CD4-positive, alpha-beta T cell treated with Interleukin-12 subunit alpha and Interleukin-12 subunit beta, for 1 hour (primary cell): ENCODE measurements around the gene TMEM186.
"Not testable (repeated sequence)": the region's sequence is repeated elsewhere in the genome, so short reads cannot be mapped to it uniquely, and the experiment has no call there.

Source experiments
- DNase-seq: peaks from one replicate; pipeline ENCODE4 v3.0.0-alpha.2; 2020

Gene TMEM186, protein sequence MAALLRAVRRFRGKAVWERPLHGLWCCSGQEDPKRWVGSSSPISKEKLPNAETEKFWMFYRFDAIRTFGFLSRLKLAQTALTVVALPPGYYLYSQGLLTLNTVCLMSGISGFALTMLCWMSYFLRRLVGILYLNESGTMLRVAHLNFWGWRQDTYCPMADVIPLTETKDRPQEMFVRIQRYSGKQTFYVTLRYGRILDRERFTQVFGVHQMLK

DNA sequence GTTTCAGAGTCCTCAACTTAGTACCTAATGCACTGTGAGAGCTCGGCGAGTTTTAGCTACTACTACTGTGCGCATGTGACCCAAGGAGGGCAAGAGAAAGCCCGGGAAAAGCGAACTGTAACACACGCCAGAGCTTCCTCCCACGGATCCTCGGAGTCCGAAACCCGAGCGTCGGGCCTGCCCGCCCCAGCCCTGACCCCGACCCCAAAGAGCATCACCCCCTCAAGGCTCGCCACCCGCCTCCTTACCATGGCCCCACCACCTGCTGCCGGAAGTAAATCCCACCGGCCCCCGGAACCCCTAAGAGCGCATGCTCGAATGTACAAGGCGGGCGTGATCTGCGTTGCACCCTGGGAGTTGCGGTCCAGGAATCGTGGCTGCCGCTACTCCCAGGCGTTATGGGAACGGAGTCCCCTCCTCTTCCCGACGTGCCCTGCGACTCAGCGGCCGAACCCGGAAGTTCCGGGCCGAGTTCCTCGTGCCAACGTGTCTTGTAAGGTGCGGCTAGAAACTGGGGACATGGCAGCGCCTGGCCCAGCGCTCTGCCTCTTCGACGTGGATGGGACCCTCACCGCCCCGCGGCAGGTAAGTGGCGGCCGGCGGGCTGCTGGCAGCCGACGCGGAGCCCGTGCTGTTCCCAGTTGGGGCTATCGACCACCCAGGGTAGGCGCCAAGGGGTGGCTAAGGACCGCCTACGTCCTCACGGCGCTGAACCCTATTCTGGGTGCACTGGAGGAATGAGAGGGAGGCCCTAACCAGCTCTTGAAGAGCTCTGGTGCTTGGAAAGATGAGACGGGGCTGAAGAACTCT lies at the start of gene TMEM186, which contains the start of gene PMM2:
Gene TMEM186, minus strand, starts transcription at position 276 of the 810 bp plus-strand sequence. Its CDS starts 25 bp downstream, at position 251.
Gene PMM2, plus strand, starts transcription at position 476 of the 810 bp plus-strand sequence. Its CDS starts 44 bp downstream, at position 520.
- DNase-seq = peak; percentile 95

DNA sequence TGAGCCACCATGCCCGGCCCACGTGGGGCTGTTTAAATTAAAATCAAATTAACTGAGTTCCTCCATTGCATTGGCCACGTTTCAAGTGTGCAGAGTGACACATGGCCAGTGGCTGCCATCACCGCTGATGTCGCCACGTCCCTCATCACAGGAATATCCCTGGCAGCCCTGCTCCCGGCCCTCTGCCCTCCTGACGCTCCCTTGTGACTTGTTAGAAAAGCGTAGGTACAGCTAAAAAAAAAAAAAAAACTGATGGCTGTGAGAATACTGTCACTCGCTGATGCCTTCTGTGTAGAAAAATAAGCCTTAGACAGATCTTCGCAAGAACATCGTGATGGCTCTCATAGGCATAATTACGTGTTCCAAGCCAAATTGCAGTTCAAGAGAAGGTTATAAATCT lies 49.7 kb upstream of the TMEM186 start:
- DNase-seq = no peak

DNA sequence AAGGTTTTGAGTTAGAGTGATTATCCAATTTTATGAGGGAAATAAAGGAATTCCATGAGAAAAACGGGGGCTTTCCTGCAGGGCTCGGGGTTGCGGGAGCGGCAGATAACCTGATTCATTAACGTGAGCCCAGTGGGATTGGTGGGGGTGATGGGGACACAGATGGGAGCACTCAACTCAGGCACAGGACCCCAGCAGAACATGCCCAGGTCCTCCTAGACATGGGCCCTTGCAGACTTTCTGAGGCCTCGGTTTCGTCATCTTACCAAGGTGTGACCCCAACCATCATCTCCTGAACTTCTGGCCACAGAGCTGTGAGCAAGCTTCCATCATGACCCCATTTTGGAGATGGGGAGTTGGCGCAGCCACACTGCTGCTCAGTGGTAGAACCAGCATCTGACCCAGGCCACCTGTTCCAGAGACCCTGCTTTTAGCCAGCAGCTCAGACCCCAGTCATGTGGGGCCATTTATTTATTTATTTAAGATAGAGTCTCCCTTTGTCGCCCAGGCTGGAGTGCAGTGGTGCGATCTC lies 49.0 kb upstream of the TMEM186 start:
- no peak for DNase-seq

DNA sequence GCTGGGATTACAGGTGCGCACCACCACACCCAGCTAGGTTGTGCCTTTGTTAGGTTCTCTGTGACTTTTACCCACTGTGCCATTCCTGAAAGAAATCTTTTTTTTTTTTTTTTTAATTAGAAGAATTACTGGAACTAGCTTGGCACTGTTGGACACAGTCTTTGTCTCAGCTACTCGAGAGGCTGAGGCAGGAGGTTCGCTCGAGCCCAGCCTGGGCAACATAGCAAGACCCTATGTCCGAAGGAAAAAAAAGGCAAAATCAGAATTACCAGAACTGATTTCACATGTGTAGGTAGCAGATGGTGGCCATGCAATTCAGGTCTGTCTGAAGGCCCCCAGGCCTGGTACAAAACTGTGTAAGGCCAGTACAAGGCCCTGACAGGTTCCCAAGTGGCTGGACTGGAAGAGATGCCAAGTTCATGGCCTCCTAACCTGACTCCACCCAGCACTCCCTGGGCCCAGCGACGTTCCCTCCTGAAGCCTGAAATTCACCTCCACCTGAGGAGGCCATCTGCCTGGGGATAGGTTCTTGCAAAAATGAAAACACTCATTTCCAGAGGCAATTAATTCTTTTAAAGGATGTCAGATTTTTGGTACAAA lies 48.4 kb upstream of the TMEM186 start:
- DNase-seq = no peak

DNA sequence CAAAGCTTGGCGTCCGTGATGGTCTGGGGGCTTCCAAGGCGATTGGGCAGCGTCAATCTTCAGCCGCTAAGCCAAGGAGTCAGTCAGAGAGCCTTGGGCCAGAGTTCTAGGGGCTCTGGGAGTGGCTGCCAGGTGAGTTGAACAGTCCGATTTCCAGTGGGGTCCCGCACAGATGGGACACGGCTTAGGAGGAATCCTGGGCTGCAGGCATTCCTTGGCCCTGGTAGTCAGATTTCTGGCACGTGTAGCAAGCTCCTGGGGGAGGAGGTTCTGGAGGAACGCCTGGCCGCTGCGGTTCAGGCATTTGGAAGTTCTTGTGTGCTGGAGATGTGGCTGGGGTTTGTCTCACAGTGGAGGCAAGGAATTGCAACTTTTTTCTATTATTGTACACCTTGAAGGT lies 45.9 kb upstream of the TMEM186 start:
- DNase-seq = not testable (repeated sequence)

DNA sequence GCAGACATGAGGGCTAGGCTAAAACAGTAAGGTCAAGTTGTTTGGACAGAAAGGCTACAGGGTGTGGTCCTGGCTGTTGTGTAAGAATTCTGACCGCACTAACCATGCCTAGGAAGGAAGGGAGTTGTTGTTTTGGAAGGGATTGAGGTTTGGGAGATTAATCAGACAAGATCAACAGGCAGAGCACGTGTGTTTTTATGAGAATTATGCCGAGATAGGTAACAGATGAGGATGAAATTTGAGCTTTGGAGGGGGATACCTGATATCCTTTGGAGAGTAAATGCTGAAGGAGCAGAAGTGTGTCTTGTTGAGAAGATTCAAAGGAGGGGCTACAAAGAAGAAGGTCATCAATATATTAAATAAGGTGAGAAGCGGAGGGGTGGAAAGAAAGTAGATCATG lies 44.6 kb upstream of the TMEM186 start:
- DNase-seq = not testable (repeated sequence)

DNA sequence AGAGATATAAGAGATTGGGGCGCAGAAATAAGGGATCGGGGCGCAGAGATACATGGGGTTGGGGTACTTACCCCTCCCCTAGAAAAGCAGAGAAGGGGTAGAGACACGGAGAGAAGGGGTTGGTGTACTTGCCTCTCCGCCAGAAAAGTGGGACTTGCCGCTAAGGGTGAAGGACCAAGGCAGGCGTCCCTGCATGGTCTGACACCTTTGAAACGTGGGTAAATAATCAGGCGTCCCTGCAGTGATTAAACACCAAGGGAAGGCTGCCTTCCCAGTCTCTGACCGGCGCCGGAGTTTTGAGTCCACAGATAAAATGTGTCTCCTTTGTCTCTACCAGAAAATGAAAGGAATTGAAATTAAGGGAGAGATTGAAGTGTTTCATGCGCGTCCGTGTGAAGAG lies 40.2 kb upstream of the TMEM186 start:
- DNase-seq = not testable (repeated sequence)

DNA sequence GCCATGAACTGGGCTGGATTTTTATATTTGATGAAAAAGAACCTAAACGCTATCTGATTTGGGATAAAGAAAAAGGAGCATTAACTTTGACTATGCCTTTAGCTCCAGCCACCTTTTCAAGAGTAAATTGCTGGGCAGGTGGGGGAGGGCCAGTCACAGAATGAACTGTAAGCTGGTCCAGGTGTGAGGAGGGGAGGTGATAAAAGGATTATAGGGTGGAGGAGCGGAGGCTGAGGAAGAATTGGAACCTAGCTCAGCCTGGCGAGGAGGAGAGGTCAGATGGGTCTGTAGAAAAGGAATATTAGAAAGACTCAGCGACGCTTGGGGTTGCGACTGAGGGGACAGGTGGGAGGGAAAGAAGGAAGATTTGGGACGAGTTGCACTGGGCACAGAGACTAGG lies 39.4 kb upstream of the TMEM186 start:
- DNase-seq = not testable (repeated sequence)

DNA sequence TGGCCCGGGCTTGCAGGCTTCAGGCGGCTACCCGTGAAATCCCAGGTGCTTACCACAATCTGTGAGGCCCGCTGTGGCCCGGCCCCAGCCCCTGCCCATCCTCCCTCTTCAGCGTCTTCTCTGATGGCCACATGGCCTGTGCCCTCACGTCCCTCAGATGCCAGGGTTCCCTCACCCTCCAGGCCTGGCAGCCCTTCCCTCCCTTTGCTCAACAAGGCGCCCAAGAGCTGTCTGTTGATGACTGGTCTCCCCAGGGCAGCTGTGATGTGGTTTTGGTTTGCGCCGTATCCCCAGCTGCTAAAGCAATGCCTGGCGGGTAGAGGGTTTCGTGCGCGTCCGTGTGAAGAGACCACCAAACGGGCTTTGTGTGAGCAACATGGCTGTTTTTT lies 35.3 kb upstream of the TMEM186 start:
- no peak for DNase-seq

DNA sequence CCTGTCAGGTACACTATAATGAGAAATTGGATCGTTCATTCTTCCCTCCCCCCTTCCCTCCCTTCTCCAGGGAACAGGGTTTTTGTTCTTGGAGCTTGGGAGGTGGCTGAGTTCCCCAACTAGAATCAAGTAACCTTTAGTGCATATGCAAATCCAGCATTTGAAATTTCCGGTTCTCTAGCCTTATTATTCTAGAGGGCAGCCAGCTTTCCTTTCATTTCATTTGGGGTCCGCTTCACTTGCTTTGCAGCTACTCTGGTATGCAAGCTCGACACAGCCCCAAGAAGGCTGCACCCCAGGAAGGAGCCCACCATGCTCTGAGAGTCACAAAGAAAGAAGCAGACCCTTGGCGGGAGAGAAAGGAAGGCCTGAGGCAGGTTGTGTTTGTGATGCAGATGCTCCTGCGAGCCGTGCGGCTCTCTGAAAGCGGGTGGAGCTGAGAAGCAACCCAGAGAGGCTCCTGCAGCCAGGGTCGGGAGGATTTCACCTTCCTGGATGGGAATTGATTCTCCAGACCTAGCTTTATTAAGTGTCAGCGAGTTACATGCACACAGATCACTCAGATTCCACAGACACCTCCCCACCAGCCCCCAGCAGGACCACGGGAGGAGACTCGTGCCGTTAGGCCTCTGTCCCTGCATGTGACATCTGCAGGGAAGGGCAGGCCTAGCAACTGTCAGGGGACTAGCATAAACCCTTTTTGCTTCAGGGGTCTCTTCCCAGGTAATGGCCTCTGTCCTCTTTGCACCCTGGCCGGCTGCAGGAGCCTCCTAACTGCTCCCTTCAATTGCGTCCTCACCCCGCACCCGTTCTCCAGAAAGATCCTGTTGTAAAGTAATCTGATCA lies 34.7 kb upstream of the TMEM186 start:
- DNase-seq = no peak

DNA sequence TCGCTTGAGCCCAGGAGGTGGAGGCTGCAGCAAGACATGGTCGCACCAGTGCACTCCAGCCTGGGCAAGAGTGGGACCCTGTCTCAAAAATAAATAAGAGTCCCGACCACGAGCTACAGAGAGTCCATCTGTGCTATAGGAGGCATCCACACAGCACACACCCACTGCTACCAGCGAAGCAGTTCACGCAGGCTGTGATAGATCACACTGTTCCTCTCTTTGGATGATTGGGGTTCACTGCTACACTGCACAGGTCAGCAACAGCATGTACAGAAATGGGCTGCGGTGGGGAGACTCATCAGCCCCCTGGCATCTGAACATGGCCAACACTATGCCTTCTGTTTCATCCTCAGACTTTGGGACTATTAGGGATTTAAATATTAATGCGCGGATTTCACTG lies 34.0 kb upstream of the TMEM186 start:
- no peak for DNase-seq

DNA sequence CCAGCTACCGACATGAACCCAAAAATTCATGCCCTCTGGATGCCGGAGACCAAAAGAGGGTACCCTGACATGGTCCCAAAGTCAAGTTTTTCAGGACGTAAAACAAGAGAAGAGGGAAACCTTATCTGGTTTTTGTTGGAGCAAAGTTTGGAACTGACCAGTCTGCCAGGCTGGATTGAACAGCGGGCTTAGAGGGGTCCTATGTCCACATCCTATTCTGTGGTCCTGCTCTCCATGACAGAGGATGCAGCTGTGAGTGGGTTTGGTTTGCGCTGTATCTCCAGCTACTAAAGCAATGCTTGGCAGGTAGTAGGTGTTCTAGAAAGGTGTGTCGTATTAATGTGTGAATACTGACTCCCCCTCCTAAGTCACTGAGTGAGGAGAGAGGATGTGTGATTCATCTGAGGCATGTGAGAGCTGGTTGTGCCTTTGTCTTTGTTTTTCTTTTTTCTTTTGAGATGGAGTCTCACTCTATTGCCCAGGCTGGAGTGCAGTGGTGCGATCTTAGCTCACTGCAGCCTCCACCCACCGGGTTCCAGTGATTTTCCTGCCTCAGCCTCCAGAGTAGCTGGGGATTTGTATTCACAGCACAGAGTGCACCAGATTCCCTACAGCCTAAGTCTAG lies 31.2 kb upstream of the TMEM186 start:
- DNase-seq = no peak

DNA sequence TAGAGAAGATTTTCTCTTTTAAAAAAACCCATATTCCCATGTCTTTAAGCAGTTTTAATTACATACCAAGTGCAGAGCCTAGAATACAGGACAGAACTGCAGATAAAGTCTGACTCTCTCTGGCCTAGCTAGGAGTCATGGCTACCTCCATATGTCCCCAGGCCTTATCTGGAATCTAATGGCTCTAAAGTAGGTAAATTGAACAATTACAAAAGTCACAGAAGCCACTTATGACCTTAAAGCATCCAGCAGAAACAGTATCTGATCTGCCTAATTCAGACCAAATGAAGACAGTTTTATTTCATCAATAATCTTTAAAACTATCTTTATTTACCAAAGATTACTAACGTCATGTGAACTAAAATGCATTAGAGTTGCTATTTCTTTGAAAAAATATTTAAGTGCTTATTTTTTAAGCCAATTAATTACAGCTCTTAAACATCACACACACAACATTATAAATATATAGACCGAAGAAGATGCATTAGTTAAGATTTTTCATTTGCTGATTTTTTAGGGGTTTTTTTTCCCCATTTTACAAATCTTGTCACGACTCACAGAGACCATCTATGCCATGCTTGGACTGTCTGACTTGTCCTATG lies 28.9 kb upstream of the TMEM186 start:
- DNase-seq = no peak

DNA sequence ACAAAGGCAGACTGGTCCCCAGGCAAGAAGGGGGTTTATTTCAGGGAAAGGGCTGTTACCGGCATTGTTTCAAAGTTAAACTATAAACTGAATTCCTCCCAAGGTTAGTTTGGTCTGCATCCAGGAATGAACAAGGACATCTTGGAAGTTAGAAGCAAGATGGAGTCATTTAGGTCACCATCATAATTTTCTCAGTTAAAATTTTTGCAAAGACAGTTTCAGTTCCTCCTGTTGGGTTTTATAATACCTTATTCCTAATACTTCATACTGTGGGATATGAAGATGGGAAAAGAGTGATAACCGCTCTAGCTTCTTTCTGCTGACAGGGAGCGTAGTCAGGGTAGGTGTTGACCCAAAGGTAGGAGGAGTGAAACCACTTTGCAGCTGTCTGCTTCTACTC lies 25.0 kb upstream of the TMEM186 start:
- no peak for DNase-seq

DNA sequence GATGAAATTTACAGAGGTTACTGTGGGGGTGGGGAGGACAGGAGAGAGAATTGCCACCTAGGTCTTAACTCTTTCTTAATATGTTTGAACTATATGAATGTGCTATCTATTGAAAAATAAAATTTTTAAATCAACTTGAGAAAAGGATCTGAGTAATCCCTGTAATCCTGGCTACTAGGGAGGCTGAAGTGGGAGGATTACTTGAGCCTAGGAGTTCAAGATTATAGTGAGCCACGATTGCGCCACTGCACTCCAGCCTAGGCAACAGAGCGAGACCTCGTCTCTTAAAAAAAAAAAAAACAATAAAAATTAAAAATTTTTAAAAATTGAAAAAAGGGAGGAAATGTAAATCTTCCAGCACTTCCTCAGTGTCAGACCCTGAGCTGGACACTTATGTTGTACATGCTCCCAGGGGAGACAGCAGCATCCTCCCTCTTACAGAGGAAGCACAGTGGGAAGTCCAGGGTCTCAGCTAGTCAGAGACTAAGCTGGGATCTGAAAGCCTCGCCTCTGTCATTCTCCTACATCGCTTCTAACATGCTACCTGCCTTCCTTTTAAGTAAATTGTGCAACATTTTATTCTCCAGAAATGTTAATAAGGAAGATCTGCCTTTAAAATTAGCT lies 22.1 kb upstream of the TMEM186 start:
- no peak for DNase-seq

DNA sequence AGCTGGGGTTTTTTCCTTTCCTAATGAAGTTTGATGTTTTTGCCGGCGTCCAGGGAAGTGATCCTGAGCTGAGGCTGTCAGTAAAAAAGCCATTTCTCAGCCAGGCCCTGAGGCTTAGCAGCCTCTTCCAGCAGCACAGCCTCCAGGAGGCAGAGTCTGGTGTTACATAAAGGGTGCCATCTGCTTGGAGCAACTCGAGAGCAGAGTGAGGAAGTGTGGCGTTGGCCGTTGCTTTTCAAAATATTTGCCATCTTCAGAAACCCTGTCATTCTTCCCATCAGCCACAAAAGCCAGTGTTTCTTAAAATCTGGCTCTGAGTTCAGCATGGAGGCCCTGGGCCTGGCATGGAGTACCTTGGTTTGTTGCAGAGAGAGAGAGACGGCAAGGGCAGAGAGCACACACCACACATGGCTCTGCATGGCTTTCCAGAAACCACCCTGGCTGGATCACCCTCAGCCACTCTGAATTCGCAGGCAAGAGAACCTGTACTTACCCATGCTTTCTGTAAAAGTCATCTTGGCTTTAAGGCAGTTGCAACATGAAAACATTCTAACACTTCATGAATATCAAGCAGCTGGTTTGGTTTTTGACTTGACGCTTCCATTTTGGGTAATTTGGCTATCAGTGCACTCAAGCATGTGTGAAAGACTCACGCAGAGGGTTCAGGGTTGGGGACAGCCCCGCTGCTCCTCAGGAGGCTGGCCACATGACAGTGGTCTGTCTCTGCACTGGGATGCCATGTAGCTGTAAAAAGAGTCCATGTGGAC lies 21.2 kb upstream of the TMEM186 start:
- no peak for DNase-seq

DNA sequence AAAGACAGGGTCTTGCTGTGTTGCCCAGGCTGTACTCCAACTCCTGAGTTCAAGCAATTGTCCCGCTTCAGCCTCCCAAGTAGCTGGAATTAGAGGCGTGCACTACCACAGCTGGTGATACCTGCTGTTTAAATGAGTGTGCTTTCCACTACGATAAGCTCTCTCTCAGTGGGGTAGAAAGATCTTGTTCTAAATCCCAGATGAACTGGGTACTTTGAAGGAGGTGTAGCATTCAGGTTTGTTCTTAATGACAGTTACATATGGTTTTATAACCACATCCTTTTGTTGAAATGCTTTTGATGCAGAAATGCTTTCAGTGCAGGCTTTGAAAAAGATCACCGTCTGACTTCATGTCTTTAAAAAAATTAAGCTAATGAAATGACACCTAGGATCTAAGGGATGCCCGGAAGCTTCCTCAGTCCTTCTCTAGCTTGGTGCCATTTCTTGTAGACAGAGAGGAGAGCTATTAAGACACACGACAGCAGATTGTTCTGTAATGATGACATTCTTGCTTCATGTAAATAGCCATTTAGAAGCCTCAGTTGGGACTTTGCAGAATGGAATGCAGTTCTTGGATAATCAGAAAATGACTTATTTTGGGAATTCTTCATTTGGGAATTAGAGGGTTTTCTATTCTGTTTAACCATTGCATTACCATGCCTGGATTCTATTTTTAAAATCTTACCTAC lies 19.7 kb upstream of the TMEM186 start:
- DNase-seq = peak; percentile 17

DNA sequence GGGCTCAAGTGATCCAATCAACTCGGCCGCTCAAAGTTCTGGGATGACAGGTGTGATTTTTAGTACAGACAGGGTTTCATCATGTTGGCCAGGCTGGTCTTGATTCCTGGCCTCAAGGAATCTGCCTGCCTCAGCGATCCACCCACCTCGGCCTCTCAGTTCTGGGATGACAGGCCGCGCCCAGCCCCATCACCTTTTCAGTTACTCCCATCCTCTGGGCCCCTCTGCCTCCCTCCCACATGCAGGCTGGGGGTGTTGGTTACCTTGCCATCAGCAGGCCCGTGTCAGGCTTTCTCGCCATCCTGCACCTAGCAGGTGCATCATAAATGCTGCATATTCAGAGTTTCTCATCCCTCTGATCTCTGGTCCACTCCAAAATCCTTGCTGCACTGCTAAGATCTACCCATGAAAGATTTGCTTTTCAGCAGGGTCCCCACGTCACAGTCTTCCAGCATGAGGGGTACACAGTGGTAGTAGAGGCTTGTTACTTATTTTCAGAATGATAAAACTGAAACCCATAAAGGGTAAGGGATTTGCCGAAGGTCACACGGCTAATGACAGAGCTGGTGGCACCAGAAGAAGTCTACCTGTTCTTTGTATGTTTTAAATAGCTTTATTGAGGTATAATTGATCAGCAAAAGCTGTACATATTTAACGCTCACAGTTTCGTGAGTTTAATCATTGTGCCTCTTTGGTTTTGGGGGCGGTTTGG lies 16.8 kb upstream of the TMEM186 start:
- DNase-seq = no peak

DNA sequence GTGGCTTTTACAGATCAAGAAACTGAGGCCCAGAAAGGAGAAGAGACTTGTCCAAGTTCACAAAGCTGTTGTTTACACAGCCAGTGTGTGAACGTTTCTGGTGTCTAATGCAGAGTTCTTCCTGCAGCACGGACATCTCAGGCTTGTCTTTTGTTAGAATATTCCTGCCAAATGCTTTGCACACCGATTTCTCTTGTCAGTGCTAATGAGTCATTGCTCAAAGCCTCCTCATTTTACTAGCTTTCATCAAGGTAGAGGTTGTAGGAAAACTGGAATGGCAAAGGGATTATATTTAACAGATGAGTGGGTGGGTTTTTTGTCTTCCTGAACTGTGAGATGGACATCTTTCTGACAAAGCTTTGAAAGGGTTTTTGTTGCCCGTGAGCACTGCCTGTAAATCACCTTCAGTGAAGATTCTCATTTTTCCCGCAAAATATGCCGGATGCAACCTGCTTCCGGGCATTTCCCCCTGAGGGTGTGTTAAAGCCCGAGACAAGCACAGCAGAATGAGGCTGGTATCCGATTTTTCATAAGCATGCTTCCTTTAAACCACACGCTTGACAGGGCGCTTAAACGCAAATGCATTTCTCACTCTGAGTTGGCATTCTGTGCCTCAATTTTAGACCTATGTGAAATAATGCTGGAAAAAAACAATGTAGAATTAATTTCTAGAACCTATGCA lies 14.9 kb upstream of the TMEM186 start:
- no peak for DNase-seq
